HepG2 (cell line): ENCODE measurements around the gene GUCA1A. TPM values are rescaled to one million over a fixed set of nuclear protein-coding genes. Genes with fewer than 3 reads are reported as not detected.

Source experiments
- ATAC-seq: fragments of 200-7000 bp; cut with Tn5 transposase; 3 replicates; pipeline ENCODE4 v1.9.1; 2020; ENCODE audit warnings: mild to moderate bottlenecking, moderate library complexity
- BruUV-seq: library from RNA; stranded (reverse); fragments of 400-500 nt; replicated peaks from 2 replicates; lab custom pipeline; 2021; lab: Mats Ljungman, UMichigan
- CTCF ChIA-PET: fragments of 300-600 bp; formaldehyde crosslinking; extraction: SDS; loops from one replicate; lab custom pipeline; 2021; ENCODE audit warnings: low total read pairs, inconsistent platforms, low intra/inter-chr PET ratio; lab: Yijun Ruan, JAX
- POLR2A ChIA-PET: fragments of 350-600 bp; sonication (Branson Sonifier 250); formaldehyde crosslinking; loops from one replicate; lab custom pipeline; 2020; ENCODE audit warnings: antibody characterized with exemption, inconsistent platforms; lab: Yijun Ruan, JAX
- DNase-seq: peaks from one replicate; pipeline ENCODE4 v3.0.0-alpha.2; 2015; ENCODE audit warnings: low spot score
- FAIRE-seq: peaks from 3 replicates; lab custom pipeline; 2011; peaks lifted over from hg19 to GRCh38; lab: Jason Lieb, UNC
- H2AFZ ChIP-seq: one replicate; pipeline ENCODE4 v1.6.1; 2011; ENCODE audit warnings: low read length, inconsistent platforms
- H3K27ac ChIP-seq: fragments of 300-600 bp; 3 replicates; pipeline ENCODE4 v1.8.0; 2011; ENCODE audit warnings: mixed run types, mild to moderate bottlenecking, mixed read lengths, low read length, inconsistent platforms; ENCODE audit not compliant: insufficient read depth; ENCODE audit errors: extremely low read length
- H3K27me3 ChIP-seq, 2 experiments: fragments of 200-600 bp in 1 of 2; 2 replicates in 1 of 2; 3 replicates in 1 of 2; pipeline versions ENCODE4 v1.6.0 to v1.8.0; 2011; ENCODE audit warnings: low read length in 2 of 2, mild to moderate bottlenecking in 2 of 2, moderate library complexity in 2 of 2, inconsistent platforms in 1 of 2; ENCODE audit not compliant: insufficient read depth in 2 of 2, control insufficient read depth in 1 of 2
- H3K36me3 ChIP-seq, 2 experiments: fragments of 200-600 bp in 1 of 2; replicated peaks in 1 of 2; 2 replicates in 1 of 2; 3 replicates in 1 of 2; pipeline versions ENCODE4 v1.5.1 to v1.8.0; 2011; ENCODE audit warnings: low read length in 2 of 2, inconsistent platforms in 1 of 2; ENCODE audit not compliant: insufficient read depth in 2 of 2, control insufficient read depth in 1 of 2
- H3K4me1 ChIP-seq: 2 replicates; pipeline ENCODE4 v1.5.1; 2012; ENCODE audit warnings: low read length, inconsistent platforms; ENCODE audit not compliant: insufficient read depth
- H3K4me2 ChIP-seq: 2 replicates; pipeline ENCODE4 v1.6.0; 2011; ENCODE audit warnings: low read depth, low read length, inconsistent platforms
- H3K4me3 ChIP-seq, 3 experiments: fragments of 200-600 bp in 1 of 3; sonication (generic), shearing (Covaris generic) in 1 of 3; replicated peaks in 1 of 3; 2 replicates each; pipeline ENCODE4 v1.5.1; 2011 to 2016; ENCODE audit warnings: low read length in 3 of 3, inconsistent platforms in 2 of 3, low read depth in 2 of 3, mild to moderate bottlenecking in 2 of 3, control low read depth in 1 of 3, mixed read lengths in 1 of 3; ENCODE audit not compliant: insufficient read depth in 1 of 3
- H3K79me2 ChIP-seq: one replicate; pipeline ENCODE4 v1.6.1; 2011; ENCODE audit warnings: low read length, inconsistent platforms; ENCODE audit not compliant: insufficient read depth
- H3K9ac ChIP-seq: 2 replicates; pipeline ENCODE4 v1.6.0; 2011; ENCODE audit warnings: mild to moderate bottlenecking, low read depth, low read length, inconsistent platforms; ENCODE audit not compliant: insufficient read depth
- H3K9me3 ChIP-seq: 2 replicates; pipeline ENCODE4 v1.5.1; 2012; ENCODE audit warnings: mild to moderate bottlenecking, low read length
- H4K20me1 ChIP-seq: 2 replicates; pipeline ENCODE4 v1.6.0; 2011; ENCODE audit warnings: inconsistent platforms, mild to moderate bottlenecking, low read length, moderate library complexity; ENCODE audit not compliant: insufficient read depth
- ATRX ChIP-seq: sonication (generic); formaldehyde crosslinking; IDR thresholded peaks from 2 replicates; pipeline ENCODE4 v1.4.0; 2020; ENCODE audit warnings: missing genetic modification reagents, borderline replicate concordance
- CENPX ChIP-seq: sonication (generic); formaldehyde crosslinking; IDR thresholded peaks from 2 replicates; pipeline ENCODE4 v1.9.0; 2021; ENCODE audit warnings: mild to moderate bottlenecking, missing genetic modification reagents, moderate library complexity
- CHD2 ChIP-seq: IDR thresholded peaks from 2 replicates; pipeline ENCODE4 v1.6.1; 2011; ENCODE audit warnings: low read depth, low read length, improper control_type of control experiment
- DNMT3B ChIP-seq: conservative IDR thresholded peaks from 2 replicates; pipeline ENCODE4 v1.6.1; 2016; ENCODE audit warnings: missing biosample characterization, control low read depth
- IKZF1 ChIP-seq: fragments of 450-650 bp; IDR thresholded peaks from 2 replicates; pipeline ENCODE4 v1.7.1; 2016
- KLF12 ChIP-seq: sonication (generic); formaldehyde crosslinking; IDR thresholded peaks from 2 replicates; pipeline ENCODE4 v1.4.0; 2020; ENCODE audit warnings: missing genetic modification reagents, borderline replicate concordance
- LCORL ChIP-seq, 2 experiments: fragments of 450-650 bp in 1 of 2; sonication (generic) in 1 of 2; formaldehyde crosslinking in 1 of 2; IDR thresholded peaks; 2 replicates each; pipeline versions ENCODE4 v1.5.0 to v1.6.1; 2017 to 2020; ENCODE audit warnings: antibody characterized with exemption in 1 of 2, missing genetic modification reagents in 1 of 2
- ZFP1 ChIP-seq: IDR thresholded peaks from 2 replicates; pipeline ENCODE4 v1.6.1; 2016
- ZFYVE20 ChIP-seq: sonication (generic); formaldehyde crosslinking; IDR thresholded peaks from 2 replicates; pipeline ENCODE4 v1.8.0; 2023; ENCODE audit warnings: low read depth, mild to moderate bottlenecking, moderate library complexity, missing genetic modification reagents, borderline replicate concordance
- ZNF101 ChIP-seq: sonication (generic); formaldehyde crosslinking; IDR thresholded peaks from 2 replicates; pipeline ENCODE4 v1.4.0; 2020; ENCODE audit warnings: mild to moderate bottlenecking, low read depth, missing genetic modification reagents, borderline replicate concordance
- ZNF292 ChIP-seq: sonication (generic); formaldehyde crosslinking; IDR thresholded peaks from 2 replicates; pipeline ENCODE4 v1.8.1; 2022; ENCODE audit warnings: mild to moderate bottlenecking, low read depth, missing genetic modification reagents, borderline replicate concordance
- ZNF350 ChIP-seq: sonication (generic); formaldehyde crosslinking; IDR thresholded peaks from 2 replicates; pipeline ENCODE4 v1.4.0; 2020; ENCODE audit warnings: mild to moderate bottlenecking, low read depth, missing genetic modification reagents, borderline replicate concordance
- ZNF557 ChIP-seq: sonication (generic); formaldehyde crosslinking; IDR thresholded peaks from 2 replicates; pipeline ENCODE4 v1.4.0; 2020; ENCODE audit warnings: missing genetic modification reagents
- WGBS: methylation state at CpG from one replicate; pipeline ENCODE4 v1.1.6; 2017; ENCODE audit warnings: low lambda C conversion rate; 5-methylcytosine and 5-hydroxymethylcytosine counted together
- in situ Hi-C: cut with HindIII; loops from 2 replicates; pipeline ENCODE4 v1.10.0; 2017; ENCODE audit warnings: low pct_unique_long_range_greater_than_20kb; ENCODE audit not compliant: extremely low pct_ligation_motif_present
- intact Hi-C: fragments of 100-400 bp; cut with micrococcal nuclease; formaldehyde crosslinking; loops from one replicate; pipeline ENCODE4 v1.10.0; 2022; ENCODE audit not compliant: unreplicated experiment
- polyA plus RNA-seq, 8 experiments: library from polyadenylated mRNA; depleted of rRNA in 3 of 8; stranded (reverse) in 7 of 8; unstranded in 1 of 8; fragments of >200 nt; fragmentation: Illumina TruSeq in 4 of 8; extraction: Trizol in 4 of 8; gene quantifications; 2 replicates each; pipeline versions ENCODE4 v1.2.1 to v1.2.3, GENCODE V29; 2011 to 2016; ENCODE audit warnings: low read depth in 4 of 8, missing spikeins in 1 of 8, mixed read lengths in 1 of 8; ENCODE audit not compliant: insufficient read depth in 1 of 8
- total RNA-seq, 5 experiments: library from RNA; depleted of rRNA; stranded (reverse); fragments of >200 nt; fragmentation: Illumina TruSeq; extraction: Trizol; gene quantifications; 2 replicates each; pipeline ENCODE4 v1.2.3, GENCODE V29; 2016; ENCODE audit warnings: low read depth in 1 of 5
- TF ChIP-seq, protein P1 (sequence below): sonication (generic); formaldehyde crosslinking; IDR thresholded peaks from 2 replicates; pipeline ENCODE4 v1.8.0; 2022; ENCODE audit warnings: missing genetic modification reagents, low read depth, mild to moderate bottlenecking, borderline replicate concordance
- TF ChIP-seq, protein P2 (sequence below): sonication (generic); formaldehyde crosslinking; IDR thresholded peaks from 2 replicates; pipeline ENCODE4 v1.4.0; 2020; ENCODE audit warnings: missing genetic modification reagents, borderline replicate concordance

GUCA1A gene
- total and polyA plus RNA-seq, 2 of the 13 experiments (the other 11 are each of a cell fraction or from before 2014, with no cell fraction given), result not detected

DNA sequence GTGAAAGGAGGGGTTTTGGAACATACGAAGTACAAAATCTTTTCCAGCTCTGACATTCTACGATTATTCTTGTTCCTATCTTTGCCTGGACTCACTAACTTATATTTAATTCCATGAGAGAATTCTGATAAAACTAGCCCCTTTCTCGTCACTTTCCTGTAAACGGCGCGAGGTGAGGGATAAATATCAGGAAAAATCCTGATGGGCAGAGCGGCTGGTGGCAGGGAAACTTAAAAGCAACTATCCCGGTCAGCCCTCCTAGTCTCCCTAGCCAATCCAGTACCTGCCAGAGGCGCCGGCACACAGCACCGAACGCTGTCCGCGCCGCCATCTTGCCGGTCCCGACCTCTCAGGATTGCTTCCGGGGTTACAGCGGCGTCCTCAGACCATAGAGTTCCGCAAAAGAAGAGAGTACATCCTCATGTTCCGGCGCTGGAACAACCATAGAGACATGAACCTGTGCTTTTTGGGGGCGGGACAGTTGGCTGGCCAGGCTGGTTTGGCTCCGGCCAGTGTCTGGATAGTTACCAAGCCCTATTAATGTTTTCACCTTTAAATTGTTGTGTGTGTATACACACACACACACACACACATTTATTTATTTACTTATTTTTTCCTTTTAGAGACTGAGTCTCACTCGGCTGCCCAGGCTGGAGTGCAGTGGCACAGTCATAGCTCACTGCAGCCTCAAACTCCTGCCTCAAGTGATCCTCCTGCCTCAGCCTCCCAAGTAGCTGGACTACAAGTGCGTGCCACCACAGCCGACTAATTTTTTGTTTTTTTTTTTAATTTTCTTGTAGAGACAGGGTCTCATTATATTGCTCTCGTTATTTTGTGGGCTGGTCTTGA lies 44.6 kb downstream of the GUCA1A start, which contains the start of gene MRPS10:
TSS of gene MRPS10 (minus strand) at position 343 of the 849 bp plus-strand sequence. CDS start at position 331, 12 bp downstream.
- in situ Hi-C loops, result loop anchor here (25.0 kb wide), 1 partner anchor 430 kb away; the partner anchor contains the start of genes FRS3, PRICKLE4 and TOMM6
- FAIRE-seq (peak; percentile 86), ATAC-seq (peak; percentile 98), DNase-seq (peak; percentile 97)
- H3K9me3 ChIP-seq, result no peaks in the 10 kb centered on the region
- WGBS, result 11% methylated on average over 28 of the region's 29 CpGs
- peak within 1 kb of the TSS; percentile 72 for H2AFZ ChIP-seq
- no peaks in the 10 kb centered on the region for H4K20me1 ChIP-seq
- peaks cover 2 to 12% of the 10 kb centered on the region in 2 experiments for H3K36me3 ChIP-seq
- peak within 1 kb of the TSS; percentile 93 for H3K9ac ChIP-seq
- BruUV-seq, result no TSS peak
- ChIA-PET CTCF (interaction anchor here (1.5 kb wide), 1 partner anchor 51 kb away, joined by 5 read pairs; no protein-coding TSS in a partner anchor), POLR2A (interaction anchor here (0.8 to 2.3 kb wide), 7 partner anchors 9 to 434 kb away, joined by 3 to 9 read pairs (median 3); partner anchors contain the start of genes TAF8 and UBR2)
- H3K79me2 ChIP-seq, result peaks cover 20% of the 10 kb centered on the region
- no peaks in the 10 kb centered on the region; a peak in 1 of 5 replicates for H3K27me3 ChIP-seq
- H3K4me3 ChIP-seq, result peak within 1 kb of the TSS; percentile 69 to 100 (median 84)
- peak within 1 kb of the TSS; percentile 83 for H3K27ac ChIP-seq
- peaks cover 49% of the 10 kb centered on the region for H3K4me1 ChIP-seq
- intact Hi-C loops, result loop anchor here (1.0 kb wide), 1 partner anchor 296 kb away; the partner anchor contains the start of genes BYSL and MED20
- H3K4me2 ChIP-seq, result peak within 1 kb of the TSS; percentile 85
- TF ChIP-seq ATRX, result no peak
- 0 out of 2 replicates have a peak, but pooled peaks have one; percentile 36 for TF ChIP-seq LCORL (IDR thresholded peaks at IDR 0.05)
- TF ChIP-seq LCORL (CRISPR knock-in tag; IDR thresholded peaks at IDR 0.05), result peak; percentile 84; the same call in 1 of the 2 replicates
- TF ChIP-seq DNMT3B (CRISPR knock-in tag), result 0 out of 2 replicates have a peak, but pooled peaks have one; percentile 21
- TF ChIP-seq KLF12 (CRISPR knock-in tag), result peak; percentile 56; the same call in 1 of the 2 replicates
- TF ChIP-seq, protein P1, sequence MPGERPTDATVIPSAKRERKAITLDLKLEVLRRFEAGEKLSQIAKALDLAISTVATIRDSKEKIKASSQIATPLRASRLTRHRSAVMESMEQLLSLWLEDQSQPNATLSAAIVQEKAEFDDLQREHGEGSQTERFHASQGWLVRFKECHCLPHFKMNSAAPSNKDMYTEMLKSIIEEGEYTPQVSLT (CRISPR knock-in tag), result no peak
- no peak for TF ChIP-seq ZNF101 (CRISPR knock-in tag)
- TF ChIP-seq IKZF1, result no peak
- peak; percentile 26; the same call in 1 of the 2 replicates for TF ChIP-seq CHD2
- TF ChIP-seq, protein P2, sequence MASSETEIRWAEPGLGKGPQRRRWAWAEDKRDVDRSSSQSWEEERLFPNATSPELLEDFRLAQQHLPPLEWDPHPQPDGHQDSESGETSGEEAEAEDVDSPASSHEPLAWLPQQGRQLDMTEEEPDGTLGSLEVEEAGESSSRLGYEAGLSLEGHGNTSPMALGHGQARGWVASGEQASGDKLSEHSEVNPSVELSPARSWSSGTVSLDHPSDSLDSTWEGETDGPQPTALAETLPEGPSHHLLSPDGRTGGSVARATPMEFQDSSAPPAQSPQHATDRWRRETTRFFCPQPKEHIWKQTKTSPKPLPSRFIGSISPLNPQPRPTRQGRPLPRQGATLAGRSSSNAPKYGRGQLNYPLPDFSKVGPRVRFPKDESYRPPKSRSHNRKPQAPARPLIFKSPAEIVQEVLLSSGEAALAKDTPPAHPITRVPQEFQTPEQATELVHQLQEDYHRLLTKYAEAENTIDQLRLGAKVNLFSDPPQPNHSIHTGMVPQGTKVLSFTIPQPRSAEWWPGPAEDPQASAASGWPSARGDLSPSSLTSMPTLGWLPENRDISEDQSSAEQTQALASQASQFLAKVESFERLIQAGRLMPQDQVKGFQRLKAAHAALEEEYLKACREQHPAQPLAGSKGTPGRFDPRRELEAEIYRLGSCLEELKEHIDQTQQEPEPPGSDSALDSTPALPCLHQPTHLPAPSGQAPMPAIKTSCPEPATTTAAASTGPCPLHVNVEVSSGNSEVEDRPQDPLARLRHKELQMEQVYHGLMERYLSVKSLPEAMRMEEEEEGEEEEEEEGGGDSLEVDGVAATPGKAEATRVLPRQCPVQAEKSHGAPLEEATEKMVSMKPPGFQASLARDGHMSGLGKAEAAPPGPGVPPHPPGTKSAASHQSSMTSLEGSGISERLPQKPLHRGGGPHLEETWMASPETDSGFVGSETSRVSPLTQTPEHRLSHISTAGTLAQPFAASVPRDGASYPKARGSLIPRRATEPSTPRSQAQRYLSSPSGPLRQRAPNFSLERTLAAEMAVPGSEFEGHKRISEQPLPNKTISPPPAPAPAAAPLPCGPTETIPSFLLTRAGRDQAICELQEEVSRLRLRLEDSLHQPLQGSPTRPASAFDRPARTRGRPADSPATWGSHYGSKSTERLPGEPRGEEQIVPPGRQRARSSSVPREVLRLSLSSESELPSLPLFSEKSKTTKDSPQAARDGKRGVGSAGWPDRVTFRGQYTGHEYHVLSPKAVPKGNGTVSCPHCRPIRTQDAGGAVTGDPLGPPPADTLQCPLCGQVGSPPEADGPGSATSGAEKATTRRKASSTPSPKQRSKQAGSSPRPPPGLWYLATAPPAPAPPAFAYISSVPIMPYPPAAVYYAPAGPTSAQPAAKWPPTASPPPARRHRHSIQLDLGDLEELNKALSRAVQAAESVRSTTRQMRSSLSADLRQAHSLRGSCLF (CRISPR knock-in tag), result no peak; the same call in 1 of the 2 replicates
- TF ChIP-seq ZFP1 (CRISPR knock-in tag), result peak; percentile 73; the same call in 1 of the 2 replicates
- TF ChIP-seq ZNF557 (CRISPR knock-in tag), result 0 out of 2 replicates have a peak, but pooled peaks have one; percentile 33
- TF ChIP-seq CENPX, result no peak
- TF ChIP-seq ZNF292, result peak; percentile 82
- TF ChIP-seq ZNF350 (CRISPR knock-in tag), result peak; percentile 92; the same call in 1 of the 2 replicates
- no peak for TF ChIP-seq ZFYVE20 (CRISPR knock-in tag)
